GM10248 (cell line): ENCODE data around the gene SNAI3.

Experiments used
- CTCF ChIA-PET: fragments of 300-600 bp; sonication (Branson Sonifier 250); formaldehyde crosslinking; extraction: SDS; loops from one replicate; lab custom pipeline; 2021; ENCODE audit warnings: antibody characterized with exemption; lab: Yijun Ruan, JAX
- POLR2A ChIA-PET: fragments of 350-650 bp; sonication (Branson Sonifier 250); formaldehyde crosslinking; extraction: SDS; loops from one replicate; lab custom pipeline; 2020; ENCODE audit warnings: antibody characterized with exemption; lab: Yijun Ruan, JAX
- DNase-seq: peaks from one replicate; pipeline ENCODE4 v3.0.0; 2012; ENCODE audit errors: extremely low spot score
- TF ChIP-seq, protein P1 (sequence below): IDR thresholded peaks from 2 replicates; pipeline ENCODE4 v1.5.1; 2012; ENCODE audit warnings: mild to moderate bottlenecking, low read depth; ENCODE audit errors: extremely low read depth, missing control alignments, control extremely low read depth

Gene SNAI3

GRCh38 chr16:88647178-88648070 lies 38.9 kb downstream of the SNAI3 start:
- ChIA-PET CTCF (interaction anchor here (0.8 to 1.0 kb wide), 2 partner anchors 10 to 14 kb away, joined by 3 to 4 read pairs; no protein-coding TSS in a partner anchor), POLR2A (no interaction called here)
- no peak for DNase-seq
- TF ChIP-seq, protein P1, sequence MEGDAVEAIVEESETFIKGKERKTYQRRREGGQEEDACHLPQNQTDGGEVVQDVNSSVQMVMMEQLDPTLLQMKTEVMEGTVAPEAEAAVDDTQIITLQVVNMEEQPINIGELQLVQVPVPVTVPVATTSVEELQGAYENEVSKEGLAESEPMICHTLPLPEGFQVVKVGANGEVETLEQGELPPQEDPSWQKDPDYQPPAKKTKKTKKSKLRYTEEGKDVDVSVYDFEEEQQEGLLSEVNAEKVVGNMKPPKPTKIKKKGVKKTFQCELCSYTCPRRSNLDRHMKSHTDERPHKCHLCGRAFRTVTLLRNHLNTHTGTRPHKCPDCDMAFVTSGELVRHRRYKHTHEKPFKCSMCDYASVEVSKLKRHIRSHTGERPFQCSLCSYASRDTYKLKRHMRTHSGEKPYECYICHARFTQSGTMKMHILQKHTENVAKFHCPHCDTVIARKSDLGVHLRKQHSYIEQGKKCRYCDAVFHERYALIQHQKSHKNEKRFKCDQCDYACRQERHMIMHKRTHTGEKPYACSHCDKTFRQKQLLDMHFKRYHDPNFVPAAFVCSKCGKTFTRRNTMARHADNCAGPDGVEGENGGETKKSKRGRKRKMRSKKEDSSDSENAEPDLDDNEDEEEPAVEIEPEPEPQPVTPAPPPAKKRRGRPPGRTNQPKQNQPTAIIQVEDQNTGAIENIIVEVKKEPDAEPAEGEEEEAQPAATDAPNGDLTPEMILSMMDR: no peak

DNA sequence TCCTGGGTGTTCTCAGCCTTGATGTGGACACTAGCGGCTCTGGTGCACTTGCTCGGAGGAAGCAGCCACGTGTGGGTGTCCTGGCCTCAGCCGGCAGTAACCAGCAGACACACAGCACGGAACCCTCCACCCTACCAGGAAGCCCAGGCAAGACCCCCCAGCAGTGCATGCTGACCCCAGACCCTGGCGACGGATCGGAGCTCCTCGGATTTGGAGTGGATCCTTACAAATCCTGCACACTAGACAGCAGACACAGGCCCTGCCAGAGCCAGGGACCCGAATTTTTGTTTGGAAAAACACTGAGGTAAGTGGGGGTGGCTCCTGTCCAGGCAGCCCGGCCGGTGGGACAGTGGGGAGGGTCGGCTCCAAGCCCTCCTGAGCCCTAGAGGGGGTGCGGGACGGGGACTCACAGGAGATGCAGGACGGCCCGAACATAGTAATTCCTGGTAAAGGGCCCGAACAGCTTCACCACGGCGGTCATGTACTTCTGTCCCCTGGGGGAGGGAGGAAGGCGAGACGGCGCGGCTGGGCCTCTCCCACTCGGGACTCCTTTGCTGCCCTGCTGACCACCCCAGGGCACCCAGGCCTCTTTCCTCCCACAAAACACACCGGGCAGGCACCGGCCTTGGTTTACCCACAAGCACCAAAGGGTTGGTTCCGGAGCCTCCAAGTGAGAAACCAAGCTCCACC lies 39.8 kb downstream of the SNAI3 start:
- ChIA-PET CTCF (interaction anchor here (1.0 kb wide), 1 partner anchor 9 kb away, joined by 4 read pairs; no protein-coding TSS in a partner anchor), POLR2A (no interaction called here)
- DNase-seq: no peak
- TF ChIP-seq, protein P1: no peak

GRCh38 chr16:88645941-88646340 lies 40.4 kb downstream of the SNAI3 start:
- CTCF ChIA-PET: interaction anchor here (1.0 kb wide), 1 partner anchor 9 kb away, joined by 4 read pairs; no protein-coding TSS in a partner anchor
- POLR2A ChIA-PET: no interaction called here
- no peak for DNase-seq
- TF ChIP-seq, protein P1: no peak

DNA sequence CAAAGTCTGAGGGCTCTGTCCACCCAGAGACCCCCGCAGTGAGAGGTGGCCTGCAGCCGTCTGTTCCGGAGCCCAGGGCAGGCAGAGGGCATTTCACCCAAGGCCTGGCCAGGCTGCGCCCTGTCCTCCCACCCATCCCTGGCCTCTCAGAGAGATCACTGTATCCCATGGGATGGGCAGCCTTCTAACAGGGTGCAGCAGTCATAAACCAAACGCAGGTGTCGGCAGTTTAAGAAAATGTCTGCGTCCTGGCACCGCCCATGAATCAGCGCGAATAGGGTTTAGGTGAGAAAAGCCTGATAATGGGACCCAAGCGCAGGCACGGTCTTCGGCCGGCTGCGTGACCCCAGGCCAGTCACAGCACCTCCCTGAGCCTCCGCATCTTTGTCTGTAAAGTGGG lies 40.9 kb downstream of the SNAI3 start:
- ChIA-PET POLR2A (no interaction called here), CTCF (no interaction called here)
- TF ChIP-seq, protein P1: no peak
- no peak for DNase-seq

DNA sequence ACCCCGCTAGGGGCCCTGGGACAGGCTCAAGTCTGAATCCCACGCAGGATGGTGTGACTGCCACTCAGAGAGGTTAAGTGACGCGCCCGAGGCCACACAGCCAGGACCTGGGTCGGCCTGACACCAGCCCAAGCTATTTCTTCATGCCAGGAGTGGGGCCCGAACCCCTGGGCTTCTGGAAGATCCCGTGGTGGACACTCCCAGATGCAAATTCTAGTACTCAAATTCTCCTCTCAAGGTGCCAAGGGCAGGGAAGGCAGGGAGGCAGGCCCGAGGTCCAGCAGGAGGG lies 42.7 kb downstream of the SNAI3 start:
- no peak for DNase-seq
- ChIA-PET CTCF (no interaction called here), POLR2A (no interaction called here)
- TF ChIP-seq, protein P1: no peak

DNA sequence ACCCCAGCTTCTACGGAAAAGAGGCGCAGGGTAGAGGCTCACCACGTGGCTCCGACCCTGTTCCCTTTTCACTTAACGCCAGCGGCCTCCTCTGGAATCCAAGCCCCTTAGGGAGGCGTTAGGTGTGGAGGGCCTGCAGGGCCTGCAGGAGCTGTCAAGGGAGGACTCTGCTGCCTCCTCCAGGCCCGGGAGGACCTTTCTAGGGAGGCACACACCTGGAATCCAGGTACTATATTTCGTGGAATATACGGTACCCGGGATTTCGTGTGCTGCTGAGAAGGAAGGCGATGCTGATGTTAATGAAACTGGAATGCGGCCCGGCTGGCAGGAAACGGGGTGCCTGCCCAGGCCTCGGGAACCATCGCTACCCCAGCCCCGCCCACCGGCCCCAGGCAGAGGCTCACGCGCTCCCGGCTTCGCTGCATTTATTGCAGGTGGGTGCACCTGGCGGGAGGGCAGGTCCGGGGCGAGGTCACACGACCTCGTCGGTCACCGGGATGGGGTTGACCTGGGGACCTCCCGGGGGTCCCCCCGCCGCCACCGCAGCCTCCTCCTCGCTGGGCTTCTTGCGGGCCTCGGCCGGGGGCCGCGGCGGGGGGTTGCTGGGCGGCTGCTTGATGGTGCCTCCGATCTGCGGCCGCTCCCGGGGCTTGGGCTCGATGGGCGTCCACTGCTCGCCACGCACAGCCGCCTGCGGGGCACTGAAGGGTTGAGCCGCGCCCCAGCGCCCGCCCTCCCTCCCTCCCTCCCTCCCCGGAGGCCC lies 43.2 kb downstream of the SNAI3 start:
- ChIA-PET CTCF (no interaction called here), POLR2A (no interaction called here)
- DNase-seq: no peak
- TF ChIP-seq, protein P1: no peak
